ENCODE results near the gene DGAT2L6. TPM values are rescaled to one million over a fixed set of nuclear protein-coding genes. Genes with fewer than 3 reads are reported as not detected.

Gene DGAT2L6
- total and polyA plus RNA-seq, 4 donors: not detected

DNA sequence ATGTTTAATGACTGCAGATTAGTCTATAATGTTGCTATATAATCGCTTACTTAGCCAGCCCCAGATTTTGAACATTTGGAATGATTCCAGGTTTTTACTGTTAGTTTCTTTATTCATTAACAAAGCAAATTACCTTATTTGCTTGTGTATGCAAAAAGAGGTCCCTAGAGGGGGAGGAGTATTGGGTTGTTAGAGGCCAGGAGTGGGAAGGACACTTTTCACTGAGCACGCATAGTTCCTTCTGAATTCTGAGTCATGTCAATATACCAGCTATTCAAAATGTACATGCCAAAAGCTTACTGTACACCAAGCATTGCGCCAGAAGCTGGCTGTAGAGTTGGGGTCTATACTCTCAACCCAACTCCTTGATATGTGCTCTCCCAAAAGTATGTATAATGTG lies 5.1 kb upstream of the DGAT2L6 start:
- no peak for DNase-seq (ENCODE audit: low spot score)
- Histone ChIP-seq H3K36me3 (ENCODE audit: control insufficient read depth in 4 of 4, insufficient read depth in 3 of 4, low read depth in 1 of 4, low read length in 3 of 4) (no peaks in the 10 kb centered on the region), H3K4me3 (ENCODE audit: low read depth in 1 of 3, low read length in 3 of 3) (no peak overlapping the region), H3K4me1 (ENCODE audit: control insufficient read depth in 4 of 4, insufficient read depth in 4 of 4, low read length in 3 of 4) (no peaks in the 10 kb centered on the region), H3K27me3 (ENCODE audit: control insufficient read depth in 4 of 4, insufficient read depth in 4 of 4, low read length in 3 of 4) (no peaks in the 10 kb centered on the region), H3K9ac (ENCODE audit: low read depth in 1 of 2, low read length in 2 of 2) (no peak overlapping the region), H3K9me3 (ENCODE audit: control insufficient read depth in 4 of 4, low read length in 3 of 4) (no peaks in the 10 kb centered on the region), H3K27ac (ENCODE audit: low read depth in 1 of 2, low read length in 2 of 2) (no peak overlapping the region)
- TF ChIP-seq NR2F2 (IDR thresholded peaks at IDR 0.05): no peak
- no peak for TF ChIP-seq YY1 (IDR thresholded peaks at IDR 0.05)
- no peak for TF ChIP-seq FOXA1 (IDR thresholded peaks at IDR 0.05)
- TF ChIP-seq, protein P1, sequence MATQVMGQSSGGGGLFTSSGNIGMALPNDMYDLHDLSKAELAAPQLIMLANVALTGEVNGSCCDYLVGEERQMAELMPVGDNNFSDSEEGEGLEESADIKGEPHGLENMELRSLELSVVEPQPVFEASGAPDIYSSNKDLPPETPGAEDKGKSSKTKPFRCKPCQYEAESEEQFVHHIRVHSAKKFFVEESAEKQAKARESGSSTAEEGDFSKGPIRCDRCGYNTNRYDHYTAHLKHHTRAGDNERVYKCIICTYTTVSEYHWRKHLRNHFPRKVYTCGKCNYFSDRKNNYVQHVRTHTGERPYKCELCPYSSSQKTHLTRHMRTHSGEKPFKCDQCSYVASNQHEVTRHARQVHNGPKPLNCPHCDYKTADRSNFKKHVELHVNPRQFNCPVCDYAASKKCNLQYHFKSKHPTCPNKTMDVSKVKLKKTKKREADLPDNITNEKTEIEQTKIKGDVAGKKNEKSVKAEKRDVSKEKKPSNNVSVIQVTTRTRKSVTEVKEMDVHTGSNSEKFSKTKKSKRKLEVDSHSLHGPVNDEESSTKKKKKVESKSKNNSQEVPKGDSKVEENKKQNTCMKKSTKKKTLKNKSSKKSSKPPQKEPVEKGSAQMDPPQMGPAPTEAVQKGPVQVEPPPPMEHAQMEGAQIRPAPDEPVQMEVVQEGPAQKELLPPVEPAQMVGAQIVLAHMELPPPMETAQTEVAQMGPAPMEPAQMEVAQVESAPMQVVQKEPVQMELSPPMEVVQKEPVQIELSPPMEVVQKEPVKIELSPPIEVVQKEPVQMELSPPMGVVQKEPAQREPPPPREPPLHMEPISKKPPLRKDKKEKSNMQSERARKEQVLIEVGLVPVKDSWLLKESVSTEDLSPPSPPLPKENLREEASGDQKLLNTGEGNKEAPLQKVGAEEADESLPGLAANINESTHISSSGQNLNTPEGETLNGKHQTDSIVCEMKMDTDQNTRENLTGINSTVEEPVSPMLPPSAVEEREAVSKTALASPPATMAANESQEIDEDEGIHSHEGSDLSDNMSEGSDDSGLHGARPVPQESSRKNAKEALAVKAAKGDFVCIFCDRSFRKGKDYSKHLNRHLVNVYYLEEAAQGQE (IDR thresholded peaks at IDR 0.05): no peak
- no peak for TF ChIP-seq EGR1 (IDR thresholded peaks at IDR 0.05; ENCODE audit: low read depth in 2 of 2)
- TF ChIP-seq, protein P2, sequence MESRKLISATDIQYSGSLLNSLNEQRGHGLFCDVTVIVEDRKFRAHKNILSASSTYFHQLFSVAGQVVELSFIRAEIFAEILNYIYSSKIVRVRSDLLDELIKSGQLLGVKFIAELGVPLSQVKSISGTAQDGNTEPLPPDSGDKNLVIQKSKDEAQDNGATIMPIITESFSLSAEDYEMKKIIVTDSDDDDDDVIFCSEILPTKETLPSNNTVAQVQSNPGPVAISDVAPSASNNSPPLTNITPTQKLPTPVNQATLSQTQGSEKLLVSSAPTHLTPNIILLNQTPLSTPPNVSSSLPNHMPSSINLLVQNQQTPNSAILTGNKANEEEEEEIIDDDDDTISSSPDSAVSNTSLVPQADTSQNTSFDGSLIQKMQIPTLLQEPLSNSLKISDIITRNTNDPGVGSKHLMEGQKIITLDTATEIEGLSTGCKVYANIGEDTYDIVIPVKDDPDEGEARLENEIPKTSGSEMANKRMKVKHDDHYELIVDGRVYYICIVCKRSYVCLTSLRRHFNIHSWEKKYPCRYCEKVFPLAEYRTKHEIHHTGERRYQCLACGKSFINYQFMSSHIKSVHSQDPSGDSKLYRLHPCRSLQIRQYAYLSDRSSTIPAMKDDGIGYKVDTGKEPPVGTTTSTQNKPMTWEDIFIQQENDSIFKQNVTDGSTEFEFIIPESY (IDR thresholded peaks at IDR 0.05): no peak
- TF ChIP-seq, protein P3, sequence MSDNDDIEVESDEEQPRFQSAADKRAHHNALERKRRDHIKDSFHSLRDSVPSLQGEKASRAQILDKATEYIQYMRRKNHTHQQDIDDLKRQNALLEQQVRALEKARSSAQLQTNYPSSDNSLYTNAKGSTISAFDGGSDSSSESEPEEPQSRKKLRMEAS (IDR thresholded peaks at IDR 0.05): no peak
- TF ChIP-seq HNF4A (conservative IDR thresholded peaks at IDR 0.05): no peak
- no peak for TF ChIP-seq RAD21 (IDR thresholded peaks at IDR 0.05)
- no peak for TF ChIP-seq GABPA (IDR thresholded peaks at IDR 0.05 in 1 of 2, conservative IDR thresholded peaks at IDR 0.05 in 1 of 2)
- 83% methylated on average over 3 of the region's 3 CpGs for WGBS

DNA sequence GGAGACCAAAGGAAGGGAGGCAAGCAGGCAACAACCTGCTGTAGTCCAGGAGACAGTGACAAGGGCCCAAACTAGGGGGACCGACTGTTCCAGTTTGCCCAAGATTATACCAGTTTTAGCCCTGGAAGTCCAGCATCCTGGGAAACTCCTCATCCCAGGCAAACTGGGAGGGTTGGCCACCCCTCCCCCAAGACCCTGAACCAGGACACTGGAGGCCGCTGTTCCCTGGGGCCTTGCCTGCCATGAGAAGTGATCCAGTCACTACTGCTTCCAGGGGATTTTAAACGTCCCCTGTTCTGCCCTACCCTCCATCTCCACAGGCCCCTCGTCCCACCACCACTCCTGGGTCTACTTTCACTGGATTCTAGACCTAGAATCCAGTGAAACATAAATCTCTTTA lies 4.3 kb upstream of the DGAT2L6 start:
- Histone ChIP-seq H3K9ac (ENCODE audit: low read depth in 1 of 2, low read length in 2 of 2) (no peak overlapping the region), H3K27ac (ENCODE audit: low read depth in 1 of 2, low read length in 2 of 2) (no peak overlapping the region), H3K4me1 (ENCODE audit: control insufficient read depth in 4 of 4, insufficient read depth in 4 of 4, low read length in 3 of 4) (no peaks in the 10 kb centered on the region), H3K27me3 (ENCODE audit: control insufficient read depth in 4 of 4, insufficient read depth in 4 of 4, low read length in 3 of 4) (no peaks in the 10 kb centered on the region), H3K36me3 (ENCODE audit: control insufficient read depth in 4 of 4, insufficient read depth in 3 of 4, low read depth in 1 of 4, low read length in 3 of 4) (no peaks in the 10 kb centered on the region), H3K4me3 (ENCODE audit: low read depth in 1 of 3, low read length in 3 of 3) (no peak overlapping the region), H3K9me3 (ENCODE audit: control insufficient read depth in 4 of 4, low read length in 3 of 4) (no peaks in the 10 kb centered on the region)
- TF ChIP-seq HNF4A (conservative IDR thresholded peaks at IDR 0.05): no peak
- TF ChIP-seq, protein P4, sequence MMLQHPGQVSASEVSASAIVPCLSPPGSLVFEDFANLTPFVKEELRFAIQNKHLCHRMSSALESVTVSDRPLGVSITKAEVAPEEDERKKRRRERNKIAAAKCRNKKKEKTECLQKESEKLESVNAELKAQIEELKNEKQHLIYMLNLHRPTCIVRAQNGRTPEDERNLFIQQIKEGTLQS (IDR thresholded peaks at IDR 0.05): no peak
- TF ChIP-seq, protein P5, sequence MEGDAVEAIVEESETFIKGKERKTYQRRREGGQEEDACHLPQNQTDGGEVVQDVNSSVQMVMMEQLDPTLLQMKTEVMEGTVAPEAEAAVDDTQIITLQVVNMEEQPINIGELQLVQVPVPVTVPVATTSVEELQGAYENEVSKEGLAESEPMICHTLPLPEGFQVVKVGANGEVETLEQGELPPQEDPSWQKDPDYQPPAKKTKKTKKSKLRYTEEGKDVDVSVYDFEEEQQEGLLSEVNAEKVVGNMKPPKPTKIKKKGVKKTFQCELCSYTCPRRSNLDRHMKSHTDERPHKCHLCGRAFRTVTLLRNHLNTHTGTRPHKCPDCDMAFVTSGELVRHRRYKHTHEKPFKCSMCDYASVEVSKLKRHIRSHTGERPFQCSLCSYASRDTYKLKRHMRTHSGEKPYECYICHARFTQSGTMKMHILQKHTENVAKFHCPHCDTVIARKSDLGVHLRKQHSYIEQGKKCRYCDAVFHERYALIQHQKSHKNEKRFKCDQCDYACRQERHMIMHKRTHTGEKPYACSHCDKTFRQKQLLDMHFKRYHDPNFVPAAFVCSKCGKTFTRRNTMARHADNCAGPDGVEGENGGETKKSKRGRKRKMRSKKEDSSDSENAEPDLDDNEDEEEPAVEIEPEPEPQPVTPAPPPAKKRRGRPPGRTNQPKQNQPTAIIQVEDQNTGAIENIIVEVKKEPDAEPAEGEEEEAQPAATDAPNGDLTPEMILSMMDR (IDR thresholded peaks at IDR 0.05; ENCODE audit: low read depth, low read length, missing input control): no peak
- no peak for TF ChIP-seq EGR1 (IDR thresholded peaks at IDR 0.05; ENCODE audit: low read depth in 2 of 2)
- no peak for TF ChIP-seq NR2F2 (IDR thresholded peaks at IDR 0.05)
- TF ChIP-seq RAD21 (IDR thresholded peaks at IDR 0.05): no peak
- 74% methylated on average over 4 of the region's 4 CpGs for WGBS
- DNase-seq (ENCODE audit: low spot score): no peak

Measured in liver (tissue), 9 donors.